Measurements from ENCODE around the gene ZNF43.
A peak's percentile ranks its signal among the peaks of the same experiment; 100 is the strongest.
"Not testable (repeated sequence)": the region's sequence is repeated elsewhere in the genome, so short reads cannot be mapped to it uniquely, and the experiment has no call there.

The ZNF43 gene

GRCh38 chr19:21789466-21790085 is 46.4 kb downstream of the ZNF43 start:
- DNase-seq, result no peak

GRCh38 chr19:21786936-21787335 is 49.0 kb downstream of the ZNF43 start:
- no peak for DNase-seq

- DNase-seq, result not testable (repeated sequence)
Observed at GRCh38 chr19:21775792-21776191, 60.2 kb downstream of the ZNF43 start.

- DNase-seq, result peak; percentile 92
Observed at GRCh38 chr19:21767065-21767800, 68.7 kb downstream of the ZNF43 start, which contains the start of gene ZNF100. Gene ZNF100 (minus strand): TSS chr19:21767579. CDS start chr19:21767429, 150 bp downstream.

- DNase-seq, result peak; percentile 3
Observed at GRCh38 chr19:21766705-21767064, 69.3 kb downstream of the ZNF43 start.

GRCh38 chr19:21765151-21765550 is 70.8 kb downstream of the ZNF43 start:
- DNase-seq, result peak; percentile 23

GRCh38 chr19:21761547-21761946 is 74.4 kb downstream of the ZNF43 start:
- not testable (repeated sequence) for DNase-seq

- no peak for DNase-seq
Observed at GRCh38 chr19:21758296-21758695, 77.7 kb downstream of the ZNF43 start.

GRCh38 chr19:21755555-21755954 is 80.4 kb downstream of the ZNF43 start:
- DNase-seq, result not testable (repeated sequence)
